ENCODE results near the gene ZNF615.

ZNF615 gene

GRCh38 chr19:51946602-51947001 is 61.4 kb downstream of the ZNF615 start:
- H3K79me2 ChIP-seq: no peaks in the 10 kb centered on the region
- H3K4me1 ChIP-seq: no peaks in the 10 kb centered on the region
- H2AFZ ChIP-seq: no peak overlapping the region
- H3K36me3 ChIP-seq (ENCODE audit: control insufficient read depth, insufficient read depth, low read length): peaks cover 24% of the 10 kb centered on the region
- no peaks in the 10 kb centered on the region for H3K27me3 ChIP-seq (ENCODE audit: control insufficient read depth, insufficient read depth, low read length)
- peaks cover 14% of the 10 kb centered on the region for H3K9me3 ChIP-seq (ENCODE audit: control insufficient read depth, low read length)
- no peak overlapping the region for H3K9ac ChIP-seq
- no peak overlapping the region for H3K4me3 ChIP-seq (ENCODE audit: low read depth, low read length)
- no peak overlapping the region for H3K27ac ChIP-seq
- no peak overlapping the region for H3K4me2 ChIP-seq (ENCODE audit: low read length)
- TF ChIP-seq CTCF (IDR thresholded peaks at IDR 0.05): no peak

GRCh38 chr19:51944798-51945552 is 63.0 kb downstream of the ZNF615 start:
- H3K4me1 ChIP-seq: no peaks in the 10 kb centered on the region
- no peak overlapping the region for H2AFZ ChIP-seq
- TF ChIP-seq CTCF (IDR thresholded peaks at IDR 0.05): no peak
- H3K27me3 ChIP-seq (ENCODE audit: control insufficient read depth, insufficient read depth, low read length): no peaks in the 10 kb centered on the region
- no peaks in the 10 kb centered on the region for H3K79me2 ChIP-seq
- H3K4me2 ChIP-seq (ENCODE audit: low read length): no peak overlapping the region
- H3K9ac ChIP-seq: no peak overlapping the region
- H3K4me3 ChIP-seq (ENCODE audit: low read depth, low read length): no peak overlapping the region
- H3K27ac ChIP-seq: no peak overlapping the region
- peaks cover 14% of the 10 kb centered on the region for H3K9me3 ChIP-seq (ENCODE audit: control insufficient read depth, low read length)
- peaks cover 24% of the 10 kb centered on the region for H3K36me3 ChIP-seq (ENCODE audit: control insufficient read depth, insufficient read depth, low read length)

Measured in parathyroid adenoma (tissue), 2 donors.